KG1 (cell line): Measurements from ENCODE around the gene FAM131A.
A peak's percentile ranks its signal among the peaks of the same experiment; 100 is the strongest.

ENCODE experiments used
- DNase-seq: peaks from one replicate; lab custom pipeline; 2025; lab: John Stamatoyannopoulos, UW

Gene FAM131A

DNA sequence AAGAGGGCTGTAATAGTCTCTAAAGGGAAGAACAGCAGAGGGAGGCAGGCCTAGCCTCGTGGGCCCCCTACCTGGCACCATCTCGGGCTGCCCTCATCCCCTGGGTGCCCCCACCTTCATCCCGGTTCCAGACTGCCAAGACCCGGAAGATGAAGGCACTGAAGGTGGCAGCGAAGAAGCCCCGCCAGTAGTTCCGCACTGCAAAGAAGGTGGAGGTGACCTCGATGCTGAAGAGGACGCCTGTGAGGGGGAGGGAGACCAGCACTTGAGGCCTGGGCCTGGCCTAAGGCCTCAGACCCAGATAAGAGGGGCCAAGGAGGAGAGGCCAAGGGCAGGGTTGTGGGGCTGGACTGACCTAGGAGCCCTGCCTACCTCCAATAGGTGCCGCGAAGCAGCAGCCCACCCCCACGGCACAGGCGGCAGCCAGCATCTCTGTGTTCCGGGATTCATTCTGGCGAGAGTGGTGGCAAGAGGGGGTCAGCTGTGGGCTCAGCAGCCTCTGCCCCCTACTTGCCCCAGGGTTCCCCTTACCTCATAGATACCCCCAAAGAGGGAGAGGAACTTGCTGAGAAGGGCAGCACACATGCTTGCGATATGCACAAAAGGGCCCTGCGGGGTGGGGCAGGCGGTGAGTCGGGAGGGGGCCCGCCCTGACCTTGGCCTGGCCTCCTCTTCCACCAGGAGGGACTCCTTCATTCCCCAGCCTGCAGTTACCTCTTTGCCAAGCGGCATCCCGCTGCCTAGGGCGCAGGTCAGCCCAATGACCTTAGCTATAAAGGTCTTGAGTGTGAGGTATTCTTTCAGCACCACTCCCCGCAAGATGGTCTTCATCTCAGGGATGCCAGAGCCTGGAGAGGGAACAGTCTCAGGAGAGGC lies 20.1 kb downstream of the FAM131A start:
- no peak for DNase-seq

DNA sequence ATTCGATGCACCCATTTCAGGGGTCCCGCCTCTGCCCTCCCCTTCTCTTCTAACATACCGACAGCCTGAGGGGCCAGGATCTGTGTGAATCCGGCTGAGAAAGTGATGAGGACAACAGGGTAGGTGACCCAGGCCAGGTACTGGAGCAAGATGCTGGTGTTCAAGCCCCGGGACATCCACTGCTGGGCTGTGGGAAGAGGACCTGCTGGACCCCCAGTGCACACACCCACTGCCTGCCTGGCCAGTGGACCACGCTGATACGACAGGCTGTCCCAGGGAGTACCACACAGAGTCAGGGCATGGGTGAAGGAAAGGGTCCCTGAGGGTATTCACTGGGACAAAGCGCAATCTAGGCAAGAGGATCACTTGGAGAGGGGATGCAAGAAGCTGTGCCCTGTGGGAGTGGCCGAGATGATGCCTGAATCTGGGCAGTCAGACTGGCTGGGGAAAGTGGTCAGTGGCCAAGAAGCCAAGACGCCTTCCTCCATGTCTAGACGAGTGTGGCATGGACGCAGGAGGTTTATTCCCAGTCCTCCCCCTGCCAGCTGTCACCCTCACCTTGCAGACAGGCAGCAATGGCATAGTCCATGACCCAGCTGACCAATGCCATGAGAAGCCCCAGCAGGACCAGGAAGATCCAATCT lies 20.8 kb downstream of the FAM131A start:
- no peak for DNase-seq

DNA sequence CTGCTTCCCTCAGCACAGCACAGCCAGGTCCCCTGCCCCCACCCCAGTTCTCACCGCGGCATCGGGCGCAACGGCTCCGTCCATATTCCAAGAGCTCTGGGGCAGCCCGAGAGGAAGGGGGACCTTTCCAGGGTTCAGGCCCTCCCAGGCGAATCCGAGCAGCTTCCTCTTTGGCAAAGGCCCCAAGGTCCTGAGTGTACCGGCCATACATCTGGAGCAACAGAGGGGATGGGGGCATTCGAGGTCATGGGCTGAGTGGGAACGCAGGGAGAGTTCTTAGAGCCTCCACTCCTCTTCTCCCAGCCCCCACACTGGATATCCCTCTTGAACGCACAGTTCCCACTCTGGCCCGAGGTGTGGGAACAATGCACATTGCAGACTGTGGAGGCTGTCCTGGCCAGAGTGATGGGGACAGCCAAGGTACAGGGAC lies 21.5 kb downstream of the FAM131A start:
- DNase-seq, result no peak

DNA sequence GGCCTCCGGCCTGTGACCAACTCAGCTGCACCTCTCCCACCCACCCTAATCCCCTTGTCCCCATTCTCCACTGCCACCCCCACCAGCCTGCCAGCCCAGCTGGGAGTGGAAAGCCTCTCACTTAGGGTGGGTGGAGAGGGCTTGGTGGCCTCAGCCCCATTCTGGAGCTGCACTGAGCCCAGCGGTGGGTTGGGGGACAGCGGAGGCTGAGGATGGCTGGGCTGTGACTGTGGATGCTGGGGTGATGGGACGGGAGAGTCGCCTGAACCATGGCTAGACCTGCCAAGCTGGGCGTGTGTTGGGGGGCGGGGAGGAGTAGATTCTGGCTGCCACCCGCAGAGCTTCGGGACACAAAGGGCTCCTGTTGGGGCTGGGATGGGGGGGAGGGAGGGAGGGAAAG lies 22.2 kb downstream of the FAM131A start:
- no peak for DNase-seq

DNA sequence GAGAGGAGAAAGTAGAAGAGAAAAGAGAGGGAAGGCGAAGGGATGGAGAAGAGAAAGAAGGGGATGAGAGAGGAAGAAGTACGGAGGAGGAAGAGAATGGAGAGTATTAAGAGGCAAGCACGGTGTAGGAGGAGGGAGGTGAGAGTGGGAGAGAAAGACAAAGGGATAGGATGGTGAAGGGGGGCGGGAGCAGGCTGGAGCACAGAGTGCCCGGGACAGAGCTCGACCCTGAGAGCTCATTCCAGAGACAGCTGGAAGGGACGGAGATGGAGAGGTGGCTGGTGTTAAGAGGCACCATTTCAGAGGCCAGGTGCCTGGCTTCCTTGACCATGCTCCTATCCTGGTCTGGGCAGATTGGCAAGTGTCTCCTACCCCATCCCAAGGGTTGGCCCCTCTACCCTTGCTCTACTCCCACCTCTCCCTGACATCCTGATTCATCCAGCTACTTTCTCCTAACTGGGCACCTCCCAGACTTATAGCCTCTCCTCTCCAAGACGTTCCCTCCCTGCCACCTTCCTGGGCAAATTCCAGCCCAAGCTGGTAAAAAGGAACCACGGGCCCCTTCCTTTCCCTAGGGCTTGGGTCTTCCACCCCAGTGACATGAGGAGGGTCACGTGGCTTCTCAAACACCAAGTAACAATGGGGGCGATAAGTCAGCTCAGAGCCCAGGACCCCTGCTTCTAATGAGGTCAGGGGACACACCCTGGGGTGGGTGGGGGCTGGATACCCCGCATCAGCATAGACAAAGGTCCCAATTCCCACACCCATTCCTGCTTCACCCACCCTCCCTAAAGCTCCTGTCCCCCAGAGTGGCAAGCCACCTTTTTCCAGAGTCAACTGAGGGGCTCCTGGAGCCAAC lies 22.9 kb downstream of the FAM131A start:
- DNase-seq, result no peak

DNA sequence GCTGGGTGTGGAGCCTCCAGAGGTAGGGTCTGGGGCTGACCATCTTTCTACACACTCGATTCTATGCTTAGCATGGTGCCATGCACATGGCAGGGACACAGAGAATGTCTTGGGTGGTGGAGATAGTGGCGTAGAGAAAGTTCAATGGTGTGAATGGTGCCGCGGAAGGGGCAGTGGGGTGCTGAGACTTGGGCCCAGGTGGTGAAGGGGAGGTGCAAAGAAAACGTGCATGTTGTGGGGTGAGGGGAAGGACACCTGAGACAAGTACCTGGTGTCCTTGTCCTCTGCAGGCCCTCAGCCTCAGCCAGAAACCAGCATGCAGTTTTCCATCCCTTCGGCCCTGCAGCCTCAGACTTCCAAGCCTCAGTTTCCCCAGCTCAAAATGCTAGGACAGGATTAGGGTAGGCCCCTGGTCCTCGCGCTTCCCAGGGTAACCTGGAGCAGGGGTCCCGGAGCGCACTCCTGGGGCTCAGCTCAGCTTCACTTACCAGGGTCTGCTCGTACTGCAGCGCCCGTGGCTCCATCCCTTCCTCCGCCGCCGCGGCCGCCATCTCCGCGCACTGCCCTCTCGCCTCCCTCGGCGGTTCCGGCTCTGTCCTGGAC lies 23.6 kb downstream of the FAM131A start:
- DNase-seq, result no peak

DNA sequence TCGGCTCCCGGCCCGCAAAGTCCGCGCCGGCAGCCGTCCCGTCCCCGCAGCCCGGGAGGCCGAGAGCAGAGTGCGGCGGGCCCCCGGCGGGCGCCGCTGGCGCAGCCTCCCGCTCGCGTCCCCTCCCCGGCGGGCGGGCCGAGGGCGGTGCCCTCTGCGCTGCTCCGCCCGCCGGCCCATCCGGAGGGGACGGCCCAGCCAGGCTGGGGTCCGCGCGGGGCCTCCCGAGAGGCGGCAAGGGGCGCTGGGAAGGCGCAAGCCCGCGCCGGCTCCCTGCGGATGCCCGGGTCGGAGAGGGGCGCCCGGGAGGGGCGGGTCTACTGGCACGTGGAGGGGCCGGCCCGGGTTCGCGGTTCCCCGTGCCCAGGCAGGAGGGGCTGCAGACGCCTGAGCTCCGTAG lies 24.1 kb downstream of the FAM131A start, which contains the start of the genes CLCN2 and POLR2H:
CLCN2 (minus strand) TSS at position 74 of the 400 bp plus-strand sequence. CDS start 126 bp downstream, outside the sequence.
POLR2H (plus strand) TSS at position 179 of the 400 bp plus-strand sequence. CDS start 1,783 bp downstream, outside the sequence.
- DNase-seq, result no peak

DNA sequence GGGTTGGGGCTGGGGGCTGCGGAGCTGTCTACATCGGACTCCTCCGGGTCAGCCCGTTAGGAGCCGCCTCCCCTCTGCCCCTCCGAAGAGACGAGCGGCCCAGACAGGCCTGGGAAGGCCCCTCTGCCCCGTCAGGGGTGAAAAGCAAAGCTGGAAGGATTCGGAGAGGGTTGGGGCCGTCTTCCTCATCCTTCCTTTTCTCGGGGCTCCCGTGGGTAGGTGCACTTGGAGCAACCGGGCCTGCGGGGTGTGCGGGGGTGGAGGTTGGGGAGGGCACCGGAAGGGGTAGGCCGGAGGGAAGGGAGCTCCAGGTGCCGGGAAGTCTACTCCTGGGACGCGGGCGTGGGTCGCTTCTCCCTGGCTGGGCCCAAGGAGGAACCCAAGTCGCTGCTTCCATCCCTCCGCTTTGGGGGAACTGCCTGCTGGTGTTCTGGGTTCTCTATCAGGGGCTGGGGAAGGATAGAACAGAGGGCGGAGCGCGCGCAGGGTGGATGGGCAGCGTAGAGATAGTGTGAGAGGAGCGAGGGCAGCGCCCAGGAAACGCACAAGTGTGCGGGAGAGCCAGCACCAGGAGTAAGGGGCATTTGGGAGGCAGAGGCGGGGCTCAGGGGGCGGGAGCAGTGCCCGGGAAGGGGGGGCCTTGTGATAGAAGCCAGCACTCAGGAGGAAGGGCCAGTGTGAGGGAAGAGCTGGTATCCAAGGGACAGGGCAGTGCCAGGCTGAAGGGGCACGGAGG lies 24.7 kb downstream of the FAM131A start:
- peak; percentile 28 for DNase-seq

DNA sequence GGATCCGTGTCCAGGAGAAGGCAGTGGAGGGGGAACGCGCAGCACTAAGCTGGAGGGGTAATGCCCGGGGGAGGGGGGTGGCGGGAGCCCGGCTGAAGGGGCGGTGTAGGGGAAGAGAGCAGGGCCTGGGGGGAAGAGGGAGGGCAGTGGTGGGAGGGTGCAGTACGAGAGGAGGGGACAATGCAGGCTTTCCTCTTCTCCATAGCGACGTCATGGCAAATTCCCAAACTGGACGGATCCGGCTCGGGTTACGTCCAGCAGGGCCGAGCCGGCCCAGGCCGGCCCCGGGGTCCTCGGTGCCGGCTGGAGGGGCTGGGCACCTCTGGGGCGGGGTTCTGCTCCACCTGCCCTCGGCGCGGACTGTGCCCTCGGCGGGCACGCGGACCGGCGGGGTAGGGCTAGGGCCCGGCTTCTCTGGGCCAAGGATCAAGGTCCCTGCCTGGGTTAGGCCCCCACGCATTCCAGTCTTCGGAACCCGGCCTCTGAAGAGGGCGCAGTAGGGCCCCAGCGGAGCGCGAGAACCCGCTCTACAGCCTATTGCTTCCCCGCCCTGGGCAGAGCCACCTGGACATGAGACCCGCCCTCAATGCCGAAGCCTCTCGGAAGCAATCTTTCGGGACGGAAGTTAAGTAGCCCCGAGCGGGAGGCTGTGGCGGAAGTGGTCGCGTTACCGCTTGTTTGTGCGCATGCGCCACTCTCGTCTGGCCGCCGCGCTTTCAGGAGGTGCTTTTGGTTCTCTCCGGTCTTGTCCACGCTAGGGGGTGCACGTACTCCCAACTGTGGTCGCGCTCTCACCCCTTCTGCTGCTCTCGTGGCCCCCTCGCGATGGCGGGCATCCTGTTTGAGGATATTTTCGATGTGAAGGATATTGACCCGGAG lies 25.5 kb downstream of the FAM131A start:
- DNase-seq, result peak; percentile 96

DNA sequence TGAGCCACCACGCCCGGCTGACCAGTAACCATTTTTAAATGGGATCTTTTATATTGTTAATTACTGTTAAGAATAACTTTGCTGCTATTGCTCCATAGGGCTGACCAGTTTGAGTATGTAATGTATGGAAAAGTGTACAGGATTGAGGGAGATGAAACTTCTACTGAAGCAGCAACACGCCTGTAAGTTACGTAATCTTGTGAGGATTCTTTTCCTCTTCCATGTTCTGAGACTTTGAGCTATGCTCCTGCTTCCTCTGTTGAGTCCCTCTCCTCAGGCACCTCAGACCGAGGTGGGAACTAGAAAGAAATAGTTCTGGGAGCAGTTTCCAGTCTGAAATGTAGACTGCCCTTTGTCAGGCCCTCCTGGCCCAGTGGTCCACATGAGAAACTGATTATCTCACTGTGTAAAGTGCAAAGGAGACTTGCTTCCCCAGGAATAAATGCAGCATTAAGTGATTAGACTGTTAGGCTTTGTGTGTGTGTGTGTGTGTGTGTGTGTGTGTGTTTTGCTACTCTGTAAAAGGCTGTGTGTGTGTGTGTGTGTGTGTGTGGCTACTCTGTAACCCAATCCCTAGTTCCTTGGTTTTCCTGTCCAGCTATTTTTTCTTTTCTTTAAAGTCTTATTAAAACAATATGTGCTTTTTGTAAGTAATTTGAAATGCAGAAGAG lies 29.4 kb downstream of the FAM131A start:
- DNase-seq, result no peak

DNA sequence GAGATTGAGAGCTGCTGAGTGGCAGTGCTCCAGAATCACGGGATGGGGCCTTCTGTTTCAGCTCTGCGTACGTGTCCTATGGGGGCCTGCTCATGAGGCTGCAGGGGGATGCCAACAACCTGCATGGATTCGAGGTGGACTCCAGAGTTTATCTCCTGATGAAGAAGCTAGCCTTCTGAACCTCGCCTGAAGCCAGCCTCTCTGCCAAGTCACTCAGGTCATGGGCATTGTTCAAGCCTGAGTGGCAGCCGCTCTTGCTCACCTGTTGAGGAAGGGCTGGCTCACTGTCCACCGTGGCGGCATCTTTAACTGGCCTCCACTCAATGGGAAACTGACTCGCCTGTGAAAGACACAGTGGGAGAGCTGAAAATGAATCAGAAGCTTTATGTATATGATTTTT lies 30.7 kb downstream of the FAM131A start:
- DNase-seq, result no peak

DNA sequence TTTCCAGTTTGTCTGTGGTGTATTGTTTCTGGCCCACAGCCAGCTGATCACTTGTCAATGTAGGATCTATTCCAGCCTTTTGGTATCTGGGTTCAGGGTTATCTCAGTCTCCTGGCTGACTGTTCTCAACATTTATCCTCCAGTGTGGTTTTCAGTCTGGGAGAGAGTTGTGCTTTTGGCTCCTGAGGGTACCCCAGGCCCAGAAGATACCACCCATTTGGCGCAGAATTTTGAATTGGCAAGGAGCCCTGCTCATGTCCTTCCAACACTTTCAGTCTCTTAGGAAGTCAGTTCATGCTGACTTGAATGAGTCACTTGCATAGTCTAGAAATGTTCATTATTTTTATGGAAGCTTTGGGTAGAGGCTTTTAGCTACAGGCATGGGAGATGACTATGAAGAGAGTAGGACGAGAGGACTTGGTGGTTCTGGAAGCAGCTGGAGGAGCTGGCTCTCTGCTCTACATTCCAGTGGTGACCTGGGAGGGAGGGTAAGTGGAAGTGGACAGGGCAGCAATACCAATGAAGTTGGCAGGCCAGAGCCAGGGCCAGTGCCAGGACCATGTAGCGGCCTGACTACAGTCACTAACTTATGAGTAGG lies 31.3 kb downstream of the FAM131A start:
- DNase-seq, result no peak

DNA sequence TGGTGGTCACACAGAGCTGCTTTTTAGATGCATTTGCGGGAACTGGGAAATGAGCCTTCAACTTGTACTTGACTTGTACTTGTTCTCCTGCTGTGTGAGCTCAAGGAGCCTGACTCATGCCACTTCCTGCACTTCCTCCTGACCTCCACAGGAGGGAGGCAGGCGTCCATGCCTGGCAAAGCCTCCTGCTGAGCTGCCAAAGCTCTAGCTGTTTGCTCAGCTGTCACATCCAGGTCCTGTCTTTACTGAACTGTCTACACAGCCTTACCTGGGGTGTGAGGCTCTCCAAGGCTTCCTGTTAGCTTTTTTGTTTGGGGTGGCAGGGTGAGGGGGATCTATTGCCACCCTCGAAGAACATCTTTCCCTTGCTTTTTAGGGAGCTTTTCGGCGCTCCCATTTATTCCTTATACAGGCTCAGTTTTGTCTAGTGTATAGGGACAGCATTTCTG lies 34.2 kb downstream of the FAM131A start:
- DNase-seq, result peak; percentile 19

DNA sequence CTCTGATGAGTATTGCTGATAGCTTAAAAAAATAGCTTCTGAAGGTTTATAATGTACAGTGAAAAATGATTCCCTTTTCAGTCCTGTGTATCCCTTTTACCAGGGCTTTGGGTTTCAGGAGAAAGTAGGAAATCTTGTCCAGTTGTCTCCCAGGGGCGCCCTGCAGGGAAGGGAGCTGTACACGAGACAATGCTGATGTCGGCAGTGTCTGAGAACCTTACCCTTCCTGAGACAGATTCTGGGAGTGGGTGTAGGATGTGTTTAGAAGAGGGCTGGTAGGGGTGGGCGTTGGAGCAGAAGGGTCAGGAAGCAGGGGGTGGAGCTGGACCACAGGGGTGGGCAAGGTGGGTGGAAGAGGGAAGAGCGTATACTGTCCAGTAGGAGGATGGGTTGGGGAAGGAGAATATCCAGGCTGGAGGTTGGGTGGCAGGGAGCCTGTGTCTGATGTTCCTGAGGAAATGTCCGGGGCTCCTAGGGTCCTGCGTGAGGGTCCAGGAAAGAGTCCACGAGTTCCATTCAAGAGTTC lies 35.0 kb downstream of the FAM131A start:
- DNase-seq, result no peak

DNA sequence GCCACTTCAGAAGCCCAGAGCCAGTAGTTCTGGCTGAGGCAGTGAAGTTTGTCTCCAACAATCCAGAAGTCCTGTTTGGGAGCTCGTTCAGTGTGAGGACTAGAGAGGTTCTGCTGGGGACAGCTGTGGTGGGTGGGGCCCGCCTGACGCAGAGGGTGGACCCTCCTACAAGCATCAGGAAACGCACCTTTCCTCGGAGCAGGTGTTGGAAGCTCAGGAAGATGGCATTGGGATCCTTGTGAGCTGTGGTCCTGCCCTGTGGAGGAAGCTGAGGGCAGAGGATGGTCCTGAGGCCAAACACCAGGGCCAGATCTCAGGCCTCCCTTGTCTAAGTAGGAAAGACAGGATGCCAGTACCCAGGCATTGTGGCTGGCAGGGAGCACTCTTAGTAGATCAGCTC lies 35.5 kb downstream of the FAM131A start:
- DNase-seq, result no peak

DNA sequence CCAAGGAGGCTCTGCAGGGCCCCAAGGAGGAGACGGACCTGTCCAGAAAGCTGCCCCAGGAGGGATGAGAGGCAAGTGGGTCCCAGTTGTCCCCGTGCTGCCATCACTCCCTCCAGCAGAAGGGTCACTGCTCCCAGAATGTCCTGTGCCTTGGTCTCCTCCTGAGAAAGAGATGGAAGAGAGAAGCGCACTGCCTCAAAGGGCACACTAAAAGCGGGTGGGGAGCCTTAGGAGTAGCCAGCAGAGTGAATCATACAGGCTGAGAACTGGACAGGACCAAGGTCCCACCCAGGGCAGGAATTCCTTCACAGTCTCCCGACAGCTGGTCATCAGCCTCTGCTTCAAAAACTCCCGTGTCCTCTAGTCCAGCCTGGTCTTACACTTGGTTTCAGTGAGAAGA lies 36.0 kb downstream of the FAM131A start:
- DNase-seq, result no peak

DNA sequence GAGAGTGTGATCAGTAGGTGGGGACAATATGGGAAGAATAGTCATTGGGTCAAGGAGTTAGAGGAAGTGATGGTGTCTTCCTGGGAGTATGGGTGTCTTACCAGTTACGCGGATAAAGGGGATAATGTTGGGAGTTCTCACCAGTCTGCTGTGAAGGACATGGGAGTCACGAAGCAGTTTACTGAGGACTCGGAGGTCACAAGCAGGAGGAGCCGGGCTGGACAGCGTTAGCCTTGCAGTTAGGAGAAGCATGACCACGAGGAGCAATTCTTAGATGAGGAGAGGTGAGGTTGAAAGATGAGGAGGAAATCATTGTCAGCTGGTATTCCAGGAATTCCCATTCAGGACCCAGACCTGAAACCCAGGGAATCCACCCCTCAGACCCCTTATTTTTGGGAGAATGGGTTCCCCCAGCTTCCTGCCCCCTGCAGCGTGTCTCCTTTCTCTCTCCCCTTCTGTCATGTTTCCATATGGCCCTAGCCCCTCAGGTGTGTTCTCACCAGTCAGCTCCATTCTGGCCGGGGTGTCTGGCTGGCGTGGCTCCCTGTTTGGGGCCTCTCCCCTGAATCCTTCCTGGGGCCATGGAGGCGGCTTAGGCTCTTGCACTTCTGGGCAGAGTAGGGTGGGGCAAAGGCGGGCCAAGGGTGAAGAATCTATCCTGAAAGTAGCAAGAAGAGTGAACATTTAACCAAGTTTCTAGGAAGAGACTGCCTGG lies 38.5 kb downstream of the FAM131A start:
- DNase-seq, result no peak

DNA sequence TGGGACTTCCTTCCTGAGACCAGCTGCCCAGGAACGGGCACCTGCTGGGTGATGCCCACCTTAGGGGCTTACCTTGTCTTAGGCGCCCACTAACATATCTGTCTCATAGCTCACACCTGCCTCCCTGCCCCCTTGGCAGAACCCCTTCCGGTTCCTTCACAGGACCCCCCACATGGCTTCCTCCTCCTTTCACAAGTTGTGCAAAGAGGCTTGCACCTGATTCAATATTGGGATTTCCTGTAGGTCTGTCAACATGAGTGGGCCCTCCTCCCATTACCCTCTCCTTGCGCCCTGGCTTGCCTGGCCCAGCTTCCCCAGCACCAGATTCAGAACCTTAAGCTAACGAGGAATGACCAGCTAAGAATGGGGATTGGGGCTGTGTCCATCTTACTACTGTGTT lies 40.0 kb downstream of the FAM131A start:
- no peak for DNase-seq
